ENCODE data around the gene ABCB9.

The ABCB9 gene

DNA sequence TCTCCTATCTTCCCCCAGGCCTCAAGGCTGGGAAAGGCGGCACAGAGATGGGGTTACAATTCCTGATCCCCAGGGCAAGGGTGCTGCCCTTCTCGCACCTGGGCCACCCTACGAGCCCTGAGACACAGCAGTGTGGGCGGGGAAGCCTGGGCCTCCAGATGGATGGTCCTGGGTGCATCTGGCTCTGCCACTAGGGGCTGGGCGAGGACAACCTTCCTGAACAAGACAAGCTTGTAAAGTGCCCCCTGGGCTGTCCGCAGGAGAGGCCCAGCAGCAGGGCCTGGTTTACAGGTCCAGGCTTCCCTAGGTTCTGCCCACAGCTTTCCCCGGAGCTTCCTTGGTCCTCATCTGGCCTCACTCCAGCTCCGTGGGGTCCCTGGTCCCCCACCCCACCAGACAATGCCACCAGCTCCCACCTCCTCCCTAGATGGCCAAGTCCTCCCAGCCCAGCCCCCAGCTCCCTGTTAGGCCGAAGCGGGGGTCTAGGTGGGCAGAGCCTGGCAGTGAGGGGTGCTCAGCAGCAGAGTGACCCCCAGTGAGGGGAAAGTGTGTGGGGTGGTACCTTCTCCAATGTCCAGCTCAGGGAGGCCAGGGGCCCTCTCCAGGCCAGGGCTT is 23.1 kb upstream of the ABCB9 start:
- no peak overlapping the region for H3K4me3 ChIP-seq (ENCODE audit: low read length)
- TF ChIP-seq ZNF274 (IDR thresholded peaks at IDR 0.05; ENCODE audit: low read depth, low read length): no peak

DNA sequence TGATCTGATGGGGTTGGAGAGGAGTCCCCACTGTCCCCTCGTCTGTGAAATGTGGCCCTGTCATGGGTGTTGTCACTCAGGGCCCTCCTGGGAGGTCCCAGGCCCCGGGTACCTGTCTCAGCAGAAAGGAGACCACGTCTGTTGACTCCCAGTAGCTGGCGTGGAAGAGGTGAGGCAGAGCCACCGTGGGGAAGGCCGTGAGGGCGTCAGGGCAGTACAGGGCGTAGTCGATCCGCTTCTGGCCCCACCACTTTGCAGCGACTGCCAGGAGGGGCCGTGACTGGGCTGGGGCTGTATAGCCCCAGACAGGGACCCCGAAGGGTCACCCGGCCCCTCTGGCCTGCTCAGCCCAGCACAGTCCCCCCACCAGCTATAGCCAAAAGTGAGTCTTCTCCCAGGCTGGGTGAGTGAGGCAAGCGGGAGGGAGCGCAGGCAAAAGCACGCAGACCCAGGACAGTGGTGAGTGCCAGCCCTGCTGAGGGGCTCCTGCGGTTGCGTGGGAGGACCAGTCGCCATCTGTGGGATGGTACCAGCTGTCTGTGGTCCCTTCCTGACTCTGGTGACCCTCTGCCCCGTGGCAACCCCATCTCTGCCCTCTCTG is 22.4 kb upstream of the ABCB9 start:
- no peak for TF ChIP-seq ZNF274 (IDR thresholded peaks at IDR 0.05; ENCODE audit: low read depth, low read length)
- H3K4me3 ChIP-seq (ENCODE audit: low read length): no peak overlapping the region

DNA sequence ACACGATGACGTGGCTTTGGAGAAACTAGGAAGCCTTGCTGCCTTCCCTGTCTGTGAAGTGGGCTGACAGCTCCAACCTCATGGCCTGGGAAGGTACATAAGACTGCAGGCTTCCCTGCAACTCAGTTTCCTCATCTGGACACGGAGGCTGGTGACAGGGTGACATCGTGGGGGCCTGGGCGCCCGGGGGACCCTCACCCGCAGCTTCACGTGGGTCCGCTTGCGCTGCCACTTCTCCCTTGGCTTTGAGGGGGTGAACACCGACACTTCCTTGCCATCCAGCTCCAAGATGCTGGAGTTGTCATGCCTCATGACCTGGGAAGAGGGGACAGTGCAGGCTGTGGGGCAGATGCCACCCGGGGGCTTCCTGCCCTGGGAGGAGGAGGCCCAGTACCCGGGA is 21.8 kb upstream of the ABCB9 start:
- H3K4me3 ChIP-seq (ENCODE audit: low read length): no peak overlapping the region
- no peak for TF ChIP-seq ZNF274 (IDR thresholded peaks at IDR 0.05; ENCODE audit: low read depth, low read length)

DNA sequence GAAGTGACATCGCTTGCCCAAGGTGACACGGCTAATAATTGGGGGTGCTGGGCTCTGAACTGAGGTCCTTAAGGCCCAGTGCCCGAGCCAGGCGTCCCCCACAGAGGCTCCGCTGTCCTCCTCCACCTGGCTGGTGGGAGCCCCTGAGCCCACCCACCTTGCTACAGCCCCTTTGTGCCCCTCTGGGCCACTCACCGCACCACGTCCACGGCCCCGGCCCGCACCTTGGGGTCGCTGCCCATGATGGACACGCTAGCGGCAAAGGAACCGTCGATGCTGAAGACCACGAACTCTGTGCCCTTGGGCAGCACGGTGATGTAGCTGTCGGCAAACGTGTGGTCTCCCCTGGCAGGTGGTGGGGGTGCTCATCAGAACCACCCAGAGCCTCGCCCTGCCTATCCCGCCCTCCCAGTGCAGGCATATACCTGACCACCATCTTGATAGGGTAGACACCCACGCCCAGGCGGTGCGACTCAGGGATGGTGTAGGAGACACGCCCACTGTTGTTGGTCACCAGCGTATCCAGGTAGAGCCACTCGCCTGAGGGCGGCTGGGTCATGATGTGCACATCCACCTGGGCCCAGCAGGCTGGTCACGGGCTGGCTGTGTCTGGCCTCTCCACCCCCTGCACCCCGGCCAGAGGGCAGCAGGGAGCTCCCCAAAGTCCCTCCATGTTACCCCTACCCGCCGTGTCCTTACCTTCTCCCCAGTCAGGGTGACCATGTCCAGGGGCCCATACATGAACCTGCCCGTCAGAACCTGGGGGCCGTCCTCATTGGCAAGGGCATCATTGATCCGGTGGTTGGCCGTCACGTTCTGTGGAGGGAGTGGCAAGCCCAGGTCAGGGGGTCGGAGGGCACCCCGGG is 21.1 kb upstream of the ABCB9 start:
- TF ChIP-seq ZNF274 (IDR thresholded peaks at IDR 0.05; ENCODE audit: low read depth, low read length): no peak
- no peak overlapping the region for H3K4me3 ChIP-seq (ENCODE audit: low read length)

DNA sequence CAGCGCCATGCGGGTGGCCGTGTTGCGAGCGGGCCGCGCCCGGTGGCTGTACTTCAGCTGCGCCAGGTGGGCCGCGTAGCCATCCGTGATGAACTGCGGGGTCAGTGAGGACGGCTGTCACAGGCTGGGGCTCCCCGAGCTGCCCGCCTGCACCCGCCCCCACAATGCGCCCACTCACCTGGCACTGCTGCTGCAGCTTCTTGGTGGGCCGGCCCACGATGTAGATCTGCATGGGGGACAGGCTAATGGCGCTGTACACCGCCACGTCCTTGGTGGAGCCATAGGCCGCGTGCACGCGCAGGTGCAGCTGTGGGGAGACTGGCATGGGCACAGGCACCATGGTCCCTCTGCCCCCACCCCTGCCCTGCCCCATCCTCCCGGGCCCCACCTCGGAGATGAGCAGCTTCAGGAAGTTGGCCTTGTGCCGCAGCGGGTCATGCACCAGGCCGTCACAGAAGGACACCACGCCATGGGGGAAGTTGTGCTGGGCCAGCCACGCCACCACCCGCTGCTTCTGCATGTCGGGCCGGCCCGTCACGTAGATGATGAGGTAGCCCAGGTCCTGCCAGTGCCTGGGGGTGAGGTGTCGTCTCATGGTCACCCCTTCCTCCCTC is 20.1 kb upstream of the ABCB9 start:
- TF ChIP-seq ZNF274 (IDR thresholded peaks at IDR 0.05; ENCODE audit: low read depth, low read length): no peak
- no peak overlapping the region for H3K4me3 ChIP-seq (ENCODE audit: low read length)

DNA sequence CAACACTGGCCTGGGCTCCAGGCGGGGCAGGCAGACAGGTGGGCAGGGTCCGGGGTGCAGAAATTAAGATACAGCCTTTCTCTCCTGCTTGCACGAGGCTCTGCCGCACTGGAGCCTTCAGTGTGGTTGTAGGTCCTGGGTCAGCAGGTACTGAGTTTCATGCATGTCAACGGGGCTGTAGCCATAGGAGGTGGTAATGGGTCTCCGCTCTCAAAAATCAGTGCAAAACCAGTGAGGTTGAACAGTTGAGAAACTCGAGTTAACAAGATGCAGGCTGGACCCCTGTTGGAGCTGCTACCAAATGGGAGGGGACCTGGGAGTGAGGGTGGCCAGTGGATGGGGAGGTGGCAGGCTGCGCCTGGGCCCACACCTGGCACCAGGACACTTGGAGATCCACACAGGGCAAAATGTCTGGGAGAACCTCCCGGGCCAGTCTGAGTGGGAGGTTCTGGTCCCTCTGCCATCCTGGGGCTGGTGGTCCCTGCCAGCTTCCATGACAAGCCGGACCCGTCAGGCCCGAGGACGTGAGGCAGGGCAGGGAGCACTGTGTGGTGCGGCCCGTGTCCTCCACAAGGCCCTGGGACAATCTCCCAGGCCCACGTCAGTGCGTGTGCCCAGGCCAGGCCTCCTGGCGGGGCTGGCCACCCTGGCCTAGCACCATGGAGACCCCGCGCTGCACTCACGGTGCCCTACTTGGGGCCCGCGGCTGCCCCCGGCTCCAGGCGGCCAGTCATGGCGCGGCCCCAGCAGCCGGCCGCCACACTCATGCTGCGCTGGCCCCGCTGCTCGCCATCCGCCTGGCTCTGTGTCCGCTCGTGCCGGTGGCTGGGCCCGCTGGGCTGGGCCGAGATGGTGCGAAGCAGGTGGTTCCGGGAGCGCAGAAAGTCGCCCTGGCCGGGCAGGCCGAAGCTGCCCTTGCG is 19.3 kb upstream of the ABCB9 start:
- no peak for TF ChIP-seq ZNF274 (IDR thresholded peaks at IDR 0.05; ENCODE audit: low read depth, low read length)
- no peak overlapping the region for H3K4me3 ChIP-seq (ENCODE audit: low read length)

DNA sequence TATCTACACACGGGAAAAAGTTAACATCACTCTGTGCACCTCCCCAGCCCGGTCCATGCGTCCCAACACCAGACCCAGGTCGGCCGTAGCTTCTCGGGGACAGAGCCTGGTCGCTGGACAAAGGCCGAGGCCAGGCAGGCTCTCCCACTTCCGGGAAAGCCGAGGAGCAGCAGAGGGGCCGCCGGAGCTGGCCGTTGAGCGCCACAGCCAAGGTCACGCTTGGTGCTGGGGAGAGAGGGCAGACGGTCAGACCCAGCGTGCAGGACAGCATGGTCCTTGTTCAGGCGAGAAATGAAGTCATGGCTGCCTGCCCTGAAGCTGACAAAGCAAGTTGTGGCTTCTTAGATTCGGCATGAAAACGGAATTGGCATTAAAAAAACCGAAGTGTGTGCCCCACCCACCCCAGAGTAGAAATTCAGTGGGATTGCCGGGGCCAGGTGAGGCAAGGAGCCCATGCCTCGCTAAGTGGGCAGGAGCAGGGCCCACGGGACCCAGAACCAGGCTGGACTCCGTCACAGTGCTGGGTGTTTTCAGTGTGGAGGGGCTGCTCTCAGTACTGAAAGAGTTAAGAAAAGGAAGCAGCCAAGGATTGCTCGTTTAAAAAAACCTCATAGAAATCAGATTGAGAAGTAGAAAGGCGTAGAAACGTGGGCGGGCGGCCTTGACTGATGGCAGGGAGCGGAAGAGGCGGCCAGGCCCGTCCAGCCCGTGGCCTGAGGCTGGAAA is 18.5 kb upstream of the ABCB9 start:
- no peak for TF ChIP-seq ZNF274 (IDR thresholded peaks at IDR 0.05; ENCODE audit: low read depth, low read length)

DNA sequence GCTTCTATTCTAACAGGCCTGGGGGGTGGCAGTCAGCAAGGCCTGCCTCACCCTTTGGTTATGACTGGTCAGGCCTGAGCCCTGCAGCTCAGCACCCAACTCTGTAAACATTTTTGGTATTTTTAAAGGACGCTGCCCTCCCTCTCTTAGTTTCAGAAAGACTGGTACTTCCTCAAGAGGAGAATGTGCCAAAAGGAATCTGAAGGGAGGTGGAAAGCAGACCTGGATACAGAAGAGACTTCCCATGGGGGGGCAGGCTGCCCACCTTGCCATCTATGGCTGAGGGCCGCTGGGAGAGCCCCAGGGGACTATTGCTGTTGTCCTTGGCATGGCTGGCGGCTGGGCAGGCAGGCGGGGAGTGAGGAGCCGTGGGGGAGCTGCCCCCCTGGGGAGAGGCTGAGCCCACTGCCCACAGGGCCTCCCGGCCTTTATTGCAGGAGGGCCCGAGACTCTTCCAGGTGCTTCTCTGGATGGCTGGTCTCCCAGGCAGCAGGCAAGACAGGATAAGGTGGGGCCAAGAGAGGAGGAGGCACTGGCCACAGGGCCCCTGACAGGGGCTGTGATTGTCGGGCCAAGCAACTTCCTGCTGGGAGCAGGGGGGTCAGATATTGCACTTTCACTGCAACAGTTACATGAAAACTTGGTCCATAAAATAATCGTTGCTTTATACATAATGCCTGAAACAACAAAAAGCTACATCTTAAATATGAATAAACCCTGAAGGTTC is 17.7 kb upstream of the ABCB9 start:
- no peak for TF ChIP-seq ZNF274 (IDR thresholded peaks at IDR 0.05; ENCODE audit: low read depth, low read length)
- no peak overlapping the region for H3K4me3 ChIP-seq (ENCODE audit: low read length)

More for the DNA sequence above, 18.5 kb upstream of the ABCB9 start:
- no peak overlapping the region for H3K4me3 ChIP-seq (ENCODE audit: low read length)

DNA sequence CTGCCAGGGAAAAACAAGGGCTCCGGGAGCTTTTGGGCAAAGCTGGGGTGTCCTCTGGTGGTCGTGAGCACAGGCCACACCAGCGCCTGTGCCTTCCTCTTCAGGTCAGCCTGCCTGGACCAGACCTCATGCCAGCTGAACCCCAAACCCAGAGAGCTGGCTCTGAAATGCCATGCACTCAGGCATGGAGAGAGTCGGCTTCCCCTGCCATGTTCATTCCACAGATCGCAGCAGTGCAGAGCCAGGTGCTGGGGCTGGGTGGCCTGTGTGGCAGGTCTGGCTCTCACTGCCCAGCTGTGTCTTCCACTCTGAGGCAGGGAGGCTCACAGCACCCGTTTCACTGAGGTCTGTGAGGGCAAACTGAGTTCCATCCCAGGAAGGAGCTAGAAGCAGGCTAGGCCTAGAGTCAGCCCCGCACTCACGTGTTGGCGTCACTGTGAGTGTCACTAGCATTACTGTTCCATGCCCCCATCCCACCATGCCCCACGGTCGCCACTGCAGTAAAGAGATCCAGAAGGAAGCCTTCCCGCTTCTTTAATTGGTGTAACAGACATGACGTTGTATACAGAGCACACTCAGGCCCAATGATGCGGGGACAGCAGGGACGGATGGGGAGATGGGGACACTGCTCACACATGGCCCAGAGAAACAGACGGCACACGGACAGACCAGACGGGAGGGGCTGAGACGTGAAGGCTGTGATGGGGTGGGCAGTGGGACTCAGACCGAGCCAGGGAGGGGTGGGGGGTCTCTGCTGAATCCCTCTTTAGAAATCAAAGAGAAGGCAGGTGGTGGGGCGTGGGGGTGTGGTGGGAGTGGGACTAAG is 16.9 kb upstream of the ABCB9 start:
- H3K4me3 ChIP-seq (ENCODE audit: low read length): no peak overlapping the region
- no peak for TF ChIP-seq ZNF274 (IDR thresholded peaks at IDR 0.05; ENCODE audit: low read depth, low read length)

DNA sequence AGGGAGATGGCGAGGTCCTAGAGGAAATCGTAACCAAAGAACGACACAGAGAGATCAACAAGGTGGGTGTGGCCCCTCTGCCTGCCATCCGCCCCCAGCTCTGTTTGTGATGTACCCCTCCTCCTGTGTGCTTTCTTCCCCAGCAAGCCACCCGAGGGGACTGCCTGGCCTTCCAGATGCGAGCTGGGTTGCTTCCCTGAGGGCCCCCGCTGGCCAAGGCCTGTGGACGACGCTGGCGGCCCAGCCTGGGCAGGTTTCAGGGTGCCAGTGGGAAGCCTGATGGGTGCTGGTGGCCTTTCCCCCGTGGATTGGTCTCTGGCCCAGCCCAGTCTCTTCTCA is 16.2 kb upstream of the ABCB9 start:
- no peak overlapping the region; the same call in 1 of the 2 replicates for H3K4me3 ChIP-seq (ENCODE audit: low read length)
- TF ChIP-seq ZNF274 (IDR thresholded peaks at IDR 0.05; ENCODE audit: low read depth, low read length): no peak

DNA sequence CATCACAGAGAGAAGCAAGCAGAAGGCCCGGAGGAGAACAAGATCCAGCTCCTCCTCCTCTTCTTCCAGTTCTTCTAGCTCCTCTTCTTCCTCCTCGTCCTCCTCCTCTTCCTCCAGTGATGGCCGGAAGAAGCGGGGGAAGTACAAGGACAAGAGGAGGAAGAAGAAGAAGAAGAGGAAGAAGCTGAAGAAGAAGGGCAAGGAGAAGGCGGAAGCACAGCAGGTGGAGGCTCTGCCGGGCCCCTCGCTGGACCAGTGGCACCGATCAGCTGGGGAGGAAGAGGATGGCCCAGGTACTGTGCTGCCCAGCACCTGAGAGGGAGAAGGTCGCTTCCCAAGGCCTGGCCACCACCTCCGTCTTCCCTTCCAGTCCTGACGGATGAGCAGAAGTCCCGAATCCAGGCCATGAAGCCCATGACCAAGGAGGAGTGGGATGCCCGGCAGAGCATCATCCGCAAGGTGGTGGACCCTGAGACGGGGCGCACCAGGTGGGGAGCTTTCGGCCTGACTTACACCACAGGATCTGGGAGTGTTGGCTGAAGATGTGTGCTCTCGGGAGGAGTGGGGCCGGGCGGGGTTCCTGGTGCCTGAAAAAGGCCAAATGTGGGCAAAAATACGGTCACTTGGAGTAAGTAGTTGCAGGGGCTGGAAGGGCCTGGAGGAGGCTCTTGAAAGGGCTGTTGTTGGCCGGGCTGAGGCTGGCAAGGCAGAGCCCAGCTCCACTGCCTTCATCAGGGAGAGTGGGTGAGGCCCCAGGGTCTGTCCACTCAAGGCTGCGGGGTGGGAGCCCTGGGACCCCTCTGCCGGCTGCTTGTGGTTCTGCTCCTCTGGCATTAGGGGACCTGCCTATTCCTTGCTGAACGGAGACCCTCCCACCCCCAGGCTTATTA is 15.6 kb upstream of the ABCB9 start:
- H3K4me3 ChIP-seq (ENCODE audit: low read length): peak overlapping the region; percentile 86
- no peak for TF ChIP-seq ZNF274 (IDR thresholded peaks at IDR 0.05; ENCODE audit: low read depth, low read length)

Data from GM08714 (cell line).